ENCODE results near the gene GREB1.

- no peak for TF ChIP-seq REST (tag by site-specific recombination; IDR thresholded peaks at IDR 0.05)
- TF ChIP-seq CTCF (tag by site-specific recombination; IDR thresholded peaks at IDR 0.05), result no peak
- TF ChIP-seq ZNF830 (tag by site-specific recombination; IDR thresholded peaks at IDR 0.05; ENCODE audit: low read depth), result no peak
- TF ChIP-seq ZNF146 (tag by site-specific recombination; IDR thresholded peaks at IDR 0.05), result no peak
- no peak for TF ChIP-seq ZNF324 (tag by site-specific recombination; IDR thresholded peaks at IDR 0.05)
- TF ChIP-seq ZNF24 (tag by site-specific recombination; IDR thresholded peaks at IDR 0.05), result no peak
- no peak for TF ChIP-seq ZNF140 (tag by site-specific recombination; IDR thresholded peaks at IDR 0.05)
- no peak for TF ChIP-seq BCL11A (tag by site-specific recombination; IDR thresholded peaks at IDR 0.05; ENCODE audit: low read depth)
- no peak for TF ChIP-seq ZSCAN23 (tag by site-specific recombination; IDR thresholded peaks at IDR 0.05)
- TF ChIP-seq ZNF19 (tag by site-specific recombination; IDR thresholded peaks at IDR 0.05; ENCODE audit: low read depth), result no peak
- no peak for TF ChIP-seq GLIS1 (tag by site-specific recombination; IDR thresholded peaks at IDR 0.05)
- no peak for TF ChIP-seq ZFP41 (tag by site-specific recombination; IDR thresholded peaks at IDR 0.05; ENCODE audit: borderline replicate concordance)
- TF ChIP-seq ZBTB20 (tag by site-specific recombination; IDR thresholded peaks at IDR 0.05), result no peak
- no peak for TF ChIP-seq ZNF626 (tag by site-specific recombination; IDR thresholded peaks at IDR 0.05)
Measured at GRCh38 chr2:11506611-11506969, 27.3 kb upstream of the GREB1 start.
